ENCODE results near the gene SVBP.
A peak's percentile ranks its signal among the peaks of the same experiment; 100 is the strongest.

The SVBP gene

GRCh38 chr1:42806171-42806570 is 11.0 kb downstream of the SVBP start:
- no peak for DNase-seq (ENCODE audit: low spot score)

- no peak for DNase-seq (ENCODE audit: low spot score)
Measured at GRCh38 chr1:42801832-42802473, 15.2 kb downstream of the SVBP start.

- no peak for DNase-seq (ENCODE audit: low spot score)
Measured at GRCh38 chr1:42797979-42798378, 19.2 kb downstream of the SVBP start.

- no peak for DNase-seq (ENCODE audit: low spot score)
Measured at GRCh38 chr1:42797414-42797813, 19.8 kb downstream of the SVBP start.

GRCh38 chr1:42793824-42794223 is 23.4 kb downstream of the SVBP start:
- no peak for DNase-seq (ENCODE audit: low spot score)

- DNase-seq (ENCODE audit: low spot score) = no peak
Measured at GRCh38 chr1:42788021-42788420, 29.2 kb downstream of the SVBP start.

GRCh38 chr1:42786097-42786496 is 31.1 kb downstream of the SVBP start:
- no peak for DNase-seq (ENCODE audit: low spot score)

- no peak for DNase-seq (ENCODE audit: low spot score)
Measured at GRCh38 chr1:42784946-42785693, 32.1 kb downstream of the SVBP start, which contains the start of gene TMEM269. Gene TMEM269 (plus strand): TSS chr1:42784991. CDS start chr1:42789894, 4,903 bp downstream.

- no peak for DNase-seq (ENCODE audit: low spot score)
Measured at GRCh38 chr1:42784547-42784945, 32.7 kb downstream of the SVBP start.

GRCh38 chr1:42783092-42783491 is 34.1 kb downstream of the SVBP start:
- DNase-seq (ENCODE audit: low spot score) = no peak

- no peak for DNase-seq (ENCODE audit: low spot score)
Measured at GRCh38 chr1:42780176-42780575, 37.0 kb downstream of the SVBP start.

GRCh38 chr1:42779725-42780124 is 37.5 kb downstream of the SVBP start:
- DNase-seq (ENCODE audit: low spot score) = no peak

GRCh38 chr1:42777852-42778251 is 39.3 kb downstream of the SVBP start:
- DNase-seq (ENCODE audit: low spot score) = peak; percentile 57

- no peak for DNase-seq (ENCODE audit: low spot score)
Measured at GRCh38 chr1:42776502-42776901, 40.7 kb downstream of the SVBP start.

- no peak for DNase-seq (ENCODE audit: low spot score)
Measured at GRCh38 chr1:42774928-42775526, 42.2 kb downstream of the SVBP start.

- DNase-seq (ENCODE audit: low spot score) = no peak
Measured at GRCh38 chr1:42773420-42773819, 43.8 kb downstream of the SVBP start.

- DNase-seq (ENCODE audit: low spot score) = no peak
Measured at GRCh38 chr1:42769811-42770210, 47.4 kb downstream of the SVBP start.

- DNase-seq (ENCODE audit: low spot score) = no peak
Measured at GRCh38 chr1:42768172-42768571, 49.0 kb downstream of the SVBP start.

- peak; percentile 47 for DNase-seq (ENCODE audit: low spot score)
Measured at GRCh38 chr1:42767510-42768000, 49.6 kb downstream of the SVBP start.

- DNase-seq (ENCODE audit: low spot score) = peak; percentile 99
Measured at GRCh38 chr1:42766741-42767509, 50.3 kb downstream of the SVBP start, which contains the start of the genes C1orf50 and P3H1. Gene C1orf50 (plus strand): TSS chr1:42767249. CDS start chr1:42767312, 63 bp downstream. Gene P3H1 (minus strand): TSS chr1:42767028. CDS start chr1:42766971, 57 bp downstream.

GRCh38 chr1:42765832-42766740 is 51.1 kb downstream of the SVBP start:
- peak; percentile 91 for DNase-seq (ENCODE audit: low spot score)

Measured in RKO (cell line).